SKM-1 (cell line): Measurements from ENCODE around the gene ADCYAP1R1.

ENCODE experiments used
- DNase-seq: peaks from one replicate; lab custom pipeline; 2025; ENCODE audit not compliant: unreplicated experiment; lab: John Stamatoyannopoulos, UW

ADCYAP1R1 gene

DNA sequence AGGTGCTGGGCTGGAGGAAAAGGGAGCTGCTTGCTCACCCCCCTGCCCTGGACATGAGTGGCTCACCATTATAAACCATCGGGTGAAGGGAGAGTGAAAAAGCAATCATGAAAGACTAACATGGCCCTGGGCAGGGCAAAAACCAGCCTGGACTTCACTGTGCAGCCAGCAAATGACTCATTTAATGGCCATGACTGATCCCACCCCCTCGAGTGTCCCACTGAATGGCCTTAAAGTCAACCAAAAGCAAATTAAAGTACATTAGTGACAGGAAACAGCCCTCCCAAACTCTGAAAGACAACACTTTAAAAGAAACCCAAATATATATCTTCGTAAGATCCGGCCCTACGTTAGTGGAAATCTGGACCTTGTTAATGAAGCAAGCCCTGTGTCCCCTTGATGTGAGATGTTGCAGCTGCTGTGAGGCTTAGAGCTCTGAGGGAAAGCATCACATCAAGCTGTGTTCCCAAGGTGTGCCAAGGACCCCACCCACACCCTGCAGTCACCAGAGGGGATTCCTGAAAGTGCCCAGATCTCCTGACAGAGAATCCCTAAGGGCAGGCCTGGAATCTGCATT is 31.2 kb downstream of the ADCYAP1R1 start:
- DNase-seq: no peak

DNA sequence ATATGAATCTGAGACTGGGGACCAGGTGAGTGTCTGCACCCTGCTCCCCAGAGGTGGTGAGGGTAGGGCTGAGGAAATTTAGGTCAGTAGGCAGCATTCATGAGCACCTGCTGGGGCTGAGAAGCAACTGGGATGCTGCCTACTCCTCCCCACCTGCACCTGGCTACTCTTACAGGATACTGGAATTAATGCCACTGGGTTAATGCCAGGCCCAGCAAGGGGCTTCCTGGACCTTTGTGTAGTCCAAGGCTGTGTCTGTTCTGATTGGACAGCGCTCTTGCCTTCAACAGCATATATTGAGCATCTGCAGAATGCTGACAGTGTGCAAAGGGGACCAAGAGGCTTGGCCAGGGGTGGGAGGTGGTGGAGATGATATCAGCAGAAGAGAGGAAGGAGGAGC is 32.1 kb downstream of the ADCYAP1R1 start:
- DNase-seq: no peak

DNA sequence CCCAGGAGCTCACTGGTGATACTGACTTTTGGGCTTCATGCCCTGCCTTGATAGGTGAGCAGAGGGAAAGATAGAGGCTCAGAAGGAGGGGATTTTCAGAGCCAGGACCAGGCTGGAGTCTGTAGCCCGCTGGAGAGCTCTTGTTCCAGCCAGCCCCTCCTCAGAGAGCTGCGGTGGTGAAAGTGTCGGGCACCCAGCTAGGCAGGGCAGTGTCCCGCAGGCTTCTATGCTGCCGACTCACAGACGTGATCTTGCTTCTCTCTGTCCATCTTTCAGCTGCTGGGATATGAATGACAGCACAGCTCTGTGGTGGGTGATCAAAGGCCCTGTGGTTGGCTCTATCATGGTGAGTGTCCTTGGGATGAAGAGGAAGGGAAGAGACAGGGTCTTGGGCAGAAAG is 35.2 kb downstream of the ADCYAP1R1 start:
- DNase-seq: no peak

DNA sequence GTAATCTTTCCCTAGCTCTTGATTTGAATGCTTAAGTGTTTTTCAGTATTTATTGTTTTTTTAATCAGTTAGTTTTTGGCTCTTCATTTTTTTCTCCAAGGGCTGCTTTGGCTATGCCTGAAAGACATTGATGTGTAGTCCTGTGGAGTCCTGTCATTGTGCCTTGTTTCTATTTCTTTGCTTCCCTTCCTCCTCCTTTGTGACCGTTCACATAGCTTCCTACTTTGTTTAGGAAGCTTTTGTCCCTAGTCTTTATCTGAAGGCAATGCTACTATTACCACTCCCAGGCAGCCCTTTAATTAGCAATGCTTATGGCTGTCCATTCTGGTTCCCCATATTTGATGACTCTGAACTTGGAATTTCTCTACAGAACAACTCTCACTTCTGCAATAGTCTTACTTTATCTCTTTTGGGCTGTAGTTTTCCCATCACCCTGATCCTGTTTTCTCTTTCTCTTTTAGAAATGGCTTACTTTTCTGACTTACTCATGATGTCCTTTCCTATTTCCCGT is 39.9 kb downstream of the ADCYAP1R1 start:
- no peak for DNase-seq

DNA sequence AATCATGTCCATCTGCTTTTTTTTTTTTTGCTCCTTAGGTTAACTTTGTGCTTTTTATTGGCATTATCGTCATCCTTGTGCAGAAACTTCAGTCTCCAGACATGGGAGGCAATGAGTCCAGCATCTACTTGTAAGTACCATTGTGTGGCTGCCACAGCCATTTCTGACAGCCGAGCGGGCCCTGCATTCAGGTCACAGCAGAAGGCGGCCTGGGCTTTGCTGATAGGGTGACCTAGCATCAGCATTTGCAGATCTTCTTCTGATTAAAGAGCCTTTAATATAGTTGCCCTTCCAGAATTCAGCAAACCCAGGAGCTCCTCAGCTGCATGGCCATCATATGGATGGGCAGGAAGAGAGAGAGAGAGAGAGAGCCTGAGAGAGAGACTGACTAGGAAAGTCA is 40.5 kb downstream of the ADCYAP1R1 start:
- DNase-seq: no peak

DNA sequence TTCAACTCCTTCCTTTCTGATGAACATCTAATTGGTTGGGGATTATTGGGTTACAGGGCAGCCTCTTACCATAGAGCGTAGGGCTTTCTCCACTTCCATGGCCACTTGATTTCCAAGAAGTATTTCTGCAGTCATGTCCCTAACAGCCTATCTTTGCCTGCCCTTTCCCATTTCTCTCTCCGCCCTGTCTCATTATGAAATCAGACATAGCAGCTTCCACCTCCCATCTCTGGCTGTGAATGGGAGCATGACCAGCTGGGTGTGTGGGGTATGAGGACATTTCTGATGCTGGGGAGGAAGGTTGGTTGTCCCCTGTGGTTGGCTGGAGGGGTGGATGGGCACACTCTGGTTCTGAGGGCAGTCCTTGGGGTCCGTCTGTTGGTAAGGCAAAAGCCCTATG is 41.2 kb downstream of the ADCYAP1R1 start:
- no peak for DNase-seq

DNA sequence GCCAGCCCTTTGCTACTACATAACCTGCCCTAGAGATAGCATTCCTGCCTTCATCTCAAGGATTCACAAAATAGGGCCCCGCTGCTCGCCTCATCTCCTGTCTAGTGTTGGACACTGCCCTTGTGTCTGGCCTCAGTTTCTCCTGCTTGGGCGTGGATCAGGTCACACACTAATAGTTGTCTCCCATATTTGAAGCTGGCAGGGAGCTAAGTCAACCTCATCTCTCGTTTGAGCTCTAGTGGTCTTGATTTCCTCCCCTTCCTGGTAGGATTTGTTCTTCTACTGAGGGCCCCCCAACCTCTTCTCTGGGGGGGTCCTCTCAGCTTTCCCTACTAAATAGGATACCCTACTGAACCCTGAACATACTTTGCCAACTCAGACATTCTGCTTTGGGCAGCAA is 42.2 kb downstream of the ADCYAP1R1 start:
- no peak for DNase-seq

DNA sequence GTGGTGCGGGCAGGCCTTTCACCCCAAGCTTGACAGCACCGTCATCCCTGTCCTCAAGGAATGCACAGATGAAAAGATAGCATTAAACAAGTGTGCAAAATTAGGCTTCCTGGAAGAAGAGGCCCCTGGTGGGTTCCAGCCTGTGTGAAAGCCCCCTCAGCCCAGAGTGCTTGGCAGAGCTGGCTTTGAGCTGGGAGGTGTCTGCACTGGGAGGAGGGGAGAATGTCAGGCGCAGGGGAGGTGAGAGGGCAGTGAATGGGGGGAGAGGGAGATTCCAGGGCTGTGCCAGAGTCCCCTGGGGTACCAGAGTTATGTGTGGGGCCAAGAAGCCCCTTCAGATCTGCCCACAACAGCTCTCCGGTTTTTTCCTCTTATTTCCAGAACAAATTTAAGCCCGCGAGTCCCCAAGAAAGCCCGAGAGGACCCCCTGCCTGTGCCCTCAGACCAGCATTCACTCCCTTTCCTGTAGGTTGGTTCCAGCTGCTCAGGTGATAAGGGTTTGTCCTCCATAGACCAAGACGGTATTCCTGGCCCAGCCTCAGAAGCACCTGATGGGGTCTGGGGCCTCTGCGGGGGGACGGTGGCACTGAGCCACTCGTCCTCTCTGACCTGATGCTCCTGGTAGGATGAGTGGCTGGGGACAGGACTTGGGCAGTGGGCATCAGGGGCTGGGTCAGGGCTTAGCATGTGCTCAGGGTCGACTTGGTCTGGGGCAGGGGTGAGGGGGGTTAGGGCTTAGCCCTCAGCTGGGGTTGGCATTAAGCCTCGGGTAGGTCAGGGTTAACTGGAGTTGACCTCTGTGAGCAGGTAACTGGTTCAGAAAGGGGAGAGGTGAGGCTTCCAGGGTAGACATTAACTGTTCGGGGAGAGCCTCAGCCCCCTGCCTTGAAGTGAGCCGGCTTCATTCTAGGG is 43.4 kb downstream of the ADCYAP1R1 start:
- DNase-seq: no peak

DNA sequence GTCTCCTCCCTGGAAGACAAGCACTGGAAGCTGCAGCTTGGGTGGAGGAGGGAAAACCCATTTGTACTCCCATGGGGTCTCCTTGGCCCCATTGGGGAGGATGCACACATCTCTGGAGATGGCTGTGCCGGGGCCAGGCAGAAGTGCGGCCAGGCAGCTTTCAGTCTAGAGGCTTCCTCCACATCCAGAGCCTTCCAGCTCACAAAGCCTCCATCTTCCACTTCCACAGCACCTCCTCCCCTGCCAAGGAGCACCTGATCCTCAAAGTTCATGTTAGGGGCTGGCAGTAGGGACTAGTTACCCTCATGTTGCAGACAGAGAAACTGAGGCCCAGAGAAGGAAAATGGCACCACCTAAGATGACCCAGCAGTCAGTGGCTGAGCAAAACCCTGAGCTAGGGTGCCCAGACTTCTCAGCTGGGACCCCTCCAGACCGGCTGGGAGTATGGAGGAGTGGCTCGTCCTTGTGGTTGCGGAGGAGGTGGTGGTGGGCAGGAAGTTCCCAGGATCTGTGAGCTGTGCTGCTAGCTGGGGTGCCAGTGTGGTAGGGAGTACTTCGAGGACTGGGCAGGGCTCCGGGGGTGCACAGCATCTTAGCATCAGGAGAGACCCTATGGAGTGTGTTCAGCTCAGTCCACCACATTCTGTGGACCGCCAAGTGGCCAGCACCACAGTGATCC is 44.2 kb downstream of the ADCYAP1R1 start:
- no peak for DNase-seq

DNA sequence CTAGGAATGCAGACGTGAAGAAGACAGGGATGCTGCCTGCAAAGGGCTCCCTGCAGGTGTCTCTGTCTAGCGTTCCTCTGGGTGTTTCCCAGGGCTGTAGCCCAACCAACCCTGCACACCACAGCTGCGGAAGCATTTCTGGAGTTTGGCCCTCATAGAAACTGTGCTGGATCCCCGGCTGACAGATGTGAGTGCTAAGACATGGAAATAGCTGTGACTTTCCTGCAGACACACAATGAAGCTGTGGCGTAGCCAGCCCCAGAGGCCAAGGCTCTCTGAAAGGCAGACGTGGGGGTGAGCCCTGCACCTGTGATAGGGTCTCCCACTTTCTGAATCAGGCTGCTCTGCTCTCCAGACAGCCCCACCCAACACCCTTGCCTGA is 44.8 kb downstream of the ADCYAP1R1 start:
- no peak for DNase-seq

DNA sequence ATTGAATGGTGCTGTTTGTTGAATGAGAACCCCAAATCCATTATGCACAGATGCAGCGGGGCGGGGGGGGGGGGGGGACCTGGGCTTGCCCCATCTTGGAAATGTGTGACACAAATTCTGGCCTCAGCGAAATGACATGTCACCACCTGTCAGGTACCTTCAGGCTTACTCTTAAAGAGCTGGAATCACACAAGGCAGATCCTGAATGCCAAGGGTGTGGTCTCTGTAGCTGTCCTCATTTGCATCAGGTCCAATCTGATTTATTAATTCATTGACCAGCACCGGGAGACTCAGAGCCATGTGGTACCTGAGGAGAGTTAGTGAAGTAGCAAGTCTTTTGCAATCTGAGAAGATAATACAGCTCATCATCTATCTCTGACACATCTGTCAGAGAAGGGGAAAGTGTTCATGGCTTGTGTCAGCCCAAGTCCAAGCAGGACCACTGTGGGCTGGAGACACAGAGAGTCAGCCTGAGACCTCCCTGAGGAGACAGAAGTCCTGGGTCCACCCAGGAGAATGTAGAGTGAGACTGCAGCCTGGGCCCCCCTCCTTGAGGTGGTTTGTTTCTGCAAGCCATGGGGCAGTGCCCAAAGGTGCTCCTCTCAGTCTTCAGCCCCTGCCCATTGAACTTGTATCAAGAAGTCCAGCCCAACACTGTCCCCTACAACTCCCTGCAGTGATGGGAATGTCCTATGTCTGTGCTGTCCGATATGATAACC is 46.7 kb downstream of the ADCYAP1R1 start:
- DNase-seq: no peak

DNA sequence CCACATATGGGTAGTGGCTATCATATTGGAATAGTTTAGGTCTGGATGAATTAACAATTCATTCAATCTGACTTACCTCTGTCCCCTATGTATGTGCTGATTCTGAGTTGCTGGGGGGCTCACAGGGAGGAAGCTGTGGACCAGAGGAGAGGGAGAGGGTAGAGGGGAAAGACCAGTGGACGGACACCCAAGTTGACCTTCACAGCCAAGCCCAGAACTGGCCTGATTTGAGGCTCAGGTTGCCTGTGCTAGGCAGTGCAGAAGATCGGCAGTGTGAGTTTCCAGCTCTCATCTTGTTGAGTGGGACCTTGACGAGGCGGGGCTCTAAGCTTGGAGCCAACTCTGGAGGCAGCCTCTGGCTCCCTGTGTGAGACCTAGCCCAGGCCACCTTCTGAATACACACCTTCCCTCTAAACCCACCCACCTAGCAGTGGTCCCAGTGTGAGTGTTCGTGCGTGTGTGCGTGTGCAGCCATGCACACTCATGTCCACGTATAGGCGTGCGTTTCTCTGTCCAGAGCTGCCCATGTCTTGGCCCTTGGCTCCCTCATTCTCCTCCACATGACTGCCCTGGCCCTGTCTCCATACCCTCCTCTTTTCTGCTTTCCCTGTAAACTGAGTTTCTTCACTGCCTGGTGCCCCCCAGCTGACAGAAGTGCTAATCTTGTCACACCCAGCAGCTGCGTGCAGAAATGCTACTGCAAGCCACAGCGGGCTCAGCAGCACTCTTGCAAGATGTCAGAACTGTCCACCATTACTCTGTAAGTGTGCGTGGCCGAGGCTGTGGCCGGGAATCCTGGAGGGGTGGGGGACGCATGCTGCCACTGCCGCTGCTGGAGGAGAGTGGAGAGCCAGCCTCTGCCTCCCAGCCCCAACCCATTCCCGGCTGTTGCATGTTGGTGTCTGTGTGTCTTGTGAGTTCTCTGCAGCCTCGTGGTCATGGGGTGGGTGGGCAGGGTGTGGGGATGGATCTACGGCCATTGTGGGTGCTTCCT is 47.6 kb downstream of the ADCYAP1R1 start:
- DNase-seq: no peak

DNA sequence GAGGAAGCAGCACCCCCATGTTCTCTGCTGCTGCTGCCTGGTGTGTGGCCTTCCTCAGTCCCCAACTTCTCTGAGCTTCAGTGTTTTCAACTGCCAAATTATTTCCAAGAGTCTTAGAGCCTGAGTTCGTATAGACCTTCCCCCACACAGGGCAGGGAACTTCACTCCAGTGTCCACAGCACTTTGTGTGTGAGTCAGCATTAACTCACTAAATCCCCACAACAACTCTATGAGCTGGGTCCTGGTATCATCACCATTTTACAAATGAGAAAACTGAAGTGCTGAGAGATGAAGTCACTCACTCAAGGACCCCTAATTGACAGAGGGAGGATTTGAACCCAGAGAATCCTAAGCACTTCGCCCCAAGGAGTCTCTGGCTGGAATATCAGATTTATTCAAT is 48.3 kb downstream of the ADCYAP1R1 start:
- DNase-seq: no peak

DNA sequence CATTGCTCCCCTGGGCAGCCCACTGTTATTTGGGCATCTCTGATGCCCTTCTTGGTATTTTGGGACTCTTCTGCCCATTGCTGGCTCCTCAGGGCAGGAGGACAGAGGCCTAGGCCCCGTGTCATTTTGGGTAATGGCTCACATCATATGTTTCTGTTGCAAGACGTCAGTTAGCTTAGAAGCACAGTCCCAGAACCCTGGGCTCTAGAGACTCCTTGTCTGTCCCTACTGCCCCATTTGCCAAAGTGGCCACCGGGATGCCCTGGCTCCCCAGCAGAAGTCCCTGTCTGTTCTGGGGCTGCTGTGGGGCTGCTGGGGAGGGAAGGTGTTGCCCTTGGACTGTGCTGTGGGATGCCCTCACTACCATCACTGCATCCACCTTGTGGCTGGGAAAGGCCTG is 48.8 kb downstream of the ADCYAP1R1 start:
- no peak for DNase-seq

DNA sequence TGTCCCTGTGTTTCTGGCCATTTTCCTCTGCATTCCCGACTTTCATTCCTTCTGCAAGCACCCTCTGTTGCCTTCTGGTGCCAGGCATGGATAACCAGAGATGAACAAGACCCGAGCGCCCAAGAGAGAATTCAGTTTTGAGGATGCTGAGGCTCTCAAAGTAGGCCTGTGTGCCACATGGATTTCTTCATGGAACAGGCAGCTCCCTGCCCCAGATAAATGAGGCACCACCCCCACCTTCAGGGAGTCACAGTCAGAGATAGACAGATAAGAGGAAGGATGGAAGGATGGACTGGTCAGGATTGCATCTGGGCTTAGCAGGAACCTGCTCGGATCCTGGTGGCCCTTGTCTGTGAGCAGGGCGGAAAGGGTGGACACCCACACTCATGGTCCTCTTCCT is 49.4 kb downstream of the ADCYAP1R1 start:
- DNase-seq: no peak

DNA sequence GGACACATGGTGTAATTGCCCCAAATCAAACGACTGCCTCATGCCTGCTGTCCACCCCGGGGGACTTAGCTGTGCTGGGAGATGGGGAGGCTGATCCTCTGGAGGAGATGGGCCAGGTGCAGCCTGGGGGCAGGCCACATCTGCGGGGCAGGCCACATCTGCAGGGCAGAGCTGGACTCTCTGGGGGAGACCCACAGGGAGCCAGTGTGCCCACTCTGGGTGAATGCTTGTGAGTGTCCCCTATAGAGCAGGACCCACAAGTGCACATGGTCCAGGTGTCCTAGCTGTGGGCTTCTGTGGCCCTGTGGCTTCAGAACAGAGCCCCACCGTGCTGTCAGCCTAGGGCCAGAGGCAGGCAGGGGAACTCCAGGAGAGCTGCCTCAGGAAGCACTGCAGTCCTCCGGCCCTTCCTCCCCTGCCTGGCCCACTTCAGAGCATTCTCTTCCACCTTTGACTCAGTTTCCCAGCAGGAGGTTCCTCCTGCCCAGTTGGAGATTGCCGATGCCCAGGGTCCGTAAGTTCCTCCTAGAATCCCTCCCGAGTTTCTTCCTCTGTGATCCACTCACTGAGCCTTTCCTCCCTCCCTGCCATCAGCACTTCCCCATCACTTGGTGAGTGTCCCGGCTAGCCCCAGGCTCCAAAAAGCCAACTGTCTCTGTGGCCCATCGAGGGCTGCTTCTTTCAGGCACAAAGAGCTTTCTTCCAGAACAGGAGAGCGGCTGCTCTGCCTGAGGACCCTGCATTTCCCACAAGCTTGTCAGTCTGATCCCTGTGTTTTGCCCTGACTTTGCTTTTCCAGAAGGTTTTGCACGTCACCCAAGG is 50.3 kb downstream of the ADCYAP1R1 start:
- DNase-seq: no peak

DNA sequence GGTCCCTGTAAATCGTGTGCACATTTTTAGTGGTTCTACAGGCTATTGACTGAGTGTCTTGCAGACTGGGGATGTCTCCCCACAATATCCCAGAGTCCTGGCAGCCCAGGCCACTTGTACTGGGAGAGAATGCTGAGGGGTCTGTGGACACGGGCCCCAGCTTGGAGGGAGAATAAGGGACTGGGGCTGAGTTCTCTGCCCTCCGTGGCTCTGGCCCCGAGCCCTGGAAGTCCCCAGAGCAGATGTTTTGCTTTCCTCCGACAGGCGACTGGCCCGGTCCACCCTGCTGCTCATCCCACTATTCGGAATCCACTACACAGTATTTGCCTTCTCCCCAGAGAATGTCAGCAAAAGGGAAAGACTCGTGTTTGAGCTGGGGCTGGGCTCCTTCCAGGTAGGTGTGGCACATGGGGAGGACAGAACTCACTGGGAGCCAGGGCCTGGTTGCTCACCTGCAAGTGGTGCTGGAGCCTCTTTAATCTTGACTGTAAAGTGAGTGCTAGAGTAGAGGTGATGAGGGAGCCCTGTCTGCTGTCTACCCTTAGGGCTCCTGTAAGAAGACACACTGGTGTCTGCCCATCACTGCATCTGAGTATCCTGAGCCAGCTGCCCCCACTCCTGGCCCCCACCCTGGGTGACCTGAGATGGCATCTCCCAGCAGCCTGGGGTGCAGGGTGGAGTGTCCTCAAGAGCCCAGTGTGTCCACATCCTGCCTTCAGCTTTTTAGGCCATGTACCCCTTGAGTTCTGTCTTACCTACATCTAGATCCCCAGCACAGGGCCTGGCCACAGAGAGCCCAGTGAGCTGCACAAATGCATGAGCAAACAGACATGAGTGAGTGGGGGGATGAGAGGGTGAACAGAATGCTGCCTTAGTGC is 51.1 kb downstream of the ADCYAP1R1 start:
- DNase-seq: no peak
